Measurements from ENCODE around the gene FRMD6.

FRMD6 gene

DNA sequence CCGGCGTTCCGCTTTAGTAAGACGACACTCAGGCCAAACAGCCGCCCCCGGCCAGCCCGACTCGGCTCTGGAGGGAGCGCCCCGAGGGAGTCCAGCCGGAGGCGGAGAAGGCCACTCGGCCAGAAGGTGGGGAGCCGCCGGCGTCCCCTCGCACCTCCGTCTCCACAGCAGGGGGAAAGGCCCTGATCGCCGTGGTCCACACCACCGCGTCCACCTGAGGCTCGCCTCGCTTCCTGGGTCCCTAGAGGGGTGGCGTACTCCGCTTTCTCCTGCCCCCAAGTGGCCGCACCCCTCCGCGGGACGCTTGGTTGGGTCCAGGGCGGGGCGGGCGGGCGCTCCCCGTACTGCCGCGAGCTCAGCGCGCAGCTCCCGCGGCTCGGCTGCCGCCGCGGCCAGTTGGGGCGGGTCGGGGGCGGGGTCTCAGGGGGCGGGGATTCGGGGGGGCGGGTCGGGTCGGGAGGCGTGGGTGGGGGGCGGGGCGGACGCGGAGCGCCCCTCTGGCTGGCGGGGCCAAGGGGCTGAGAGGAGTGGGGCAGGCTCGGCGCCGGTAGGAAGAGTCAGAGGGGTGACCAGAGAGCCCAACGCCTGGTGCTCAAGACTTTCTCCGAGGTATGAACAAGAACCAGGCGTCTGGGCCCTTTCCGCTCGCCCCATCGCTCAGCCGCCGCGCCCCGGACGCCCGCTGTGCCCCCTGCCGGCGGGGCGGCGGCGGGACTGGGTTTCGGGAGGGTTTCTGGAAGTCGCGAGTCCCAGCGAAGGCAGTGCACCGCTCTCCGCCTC lies at the start of gene FRMD6:
FRMD6 (plus strand) TSS at position 523 of the 780 bp plus-strand sequence. CDS start 37,927 bp downstream, outside the sequence.
- peak; percentile 68 for DNase-seq

DNA sequence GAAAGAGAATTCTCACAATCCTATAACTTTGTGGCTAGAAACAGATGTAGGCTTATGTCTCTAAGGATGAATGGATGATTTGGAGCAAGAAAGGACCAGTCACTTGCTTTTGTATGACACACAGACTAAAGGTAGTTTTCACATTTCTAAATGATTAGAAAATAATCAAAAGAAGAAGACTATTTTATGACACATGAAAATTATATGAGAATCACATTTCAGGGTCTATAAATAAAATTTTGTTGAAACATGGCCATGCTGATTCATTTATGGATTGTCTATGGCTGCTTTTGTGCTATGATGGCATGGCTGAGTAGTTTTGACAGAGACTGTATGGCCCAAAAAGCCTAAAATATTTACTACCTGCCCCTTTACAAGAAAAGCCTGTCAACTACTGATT lies 49.4 kb upstream of the FRMD6 start:
- DNase-seq, result no peak

DNA sequence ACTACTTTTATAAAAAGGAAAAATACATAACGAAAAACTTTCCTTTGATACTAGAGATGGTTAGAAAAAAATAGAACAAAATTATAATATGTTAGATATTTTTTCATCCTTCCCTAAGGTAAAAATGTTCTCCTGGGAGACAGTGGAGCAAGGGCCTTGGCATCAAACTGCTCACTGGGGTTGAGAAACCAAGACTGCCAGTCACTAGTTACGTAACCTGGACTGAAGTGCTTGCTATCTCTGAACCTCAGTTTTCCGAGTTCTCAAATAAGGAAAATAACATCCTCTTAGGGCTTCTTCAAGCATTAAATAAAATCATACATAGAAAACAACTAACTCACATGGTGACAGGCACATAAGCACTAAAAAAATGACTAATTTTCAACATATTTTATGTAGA lies 48.2 kb upstream of the FRMD6 start:
- no peak for DNase-seq

GRCh38 chr14:51604073-51604472 lies 47.6 kb upstream of the FRMD6 start:
- DNase-seq, result no peak

DNA sequence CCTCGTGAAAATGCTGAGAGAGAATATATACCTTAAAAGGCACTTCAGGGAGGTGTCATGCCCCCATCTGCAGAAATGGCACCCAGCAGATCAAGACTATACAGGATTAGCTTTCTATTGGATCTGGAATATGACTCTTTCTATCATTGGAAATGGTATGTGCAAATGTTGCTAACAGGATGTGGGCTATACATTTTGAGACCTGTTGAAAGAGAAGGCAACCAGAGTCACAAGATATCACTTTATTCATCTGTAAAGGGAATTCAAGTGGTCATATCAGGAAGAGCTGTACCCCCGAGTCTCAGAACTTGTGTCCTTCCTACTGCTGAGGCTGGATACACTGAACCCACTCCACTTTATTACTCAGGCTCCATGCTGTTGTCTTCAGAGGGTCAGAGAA lies 46.1 kb upstream of the FRMD6 start:
- DNase-seq, result no peak

DNA sequence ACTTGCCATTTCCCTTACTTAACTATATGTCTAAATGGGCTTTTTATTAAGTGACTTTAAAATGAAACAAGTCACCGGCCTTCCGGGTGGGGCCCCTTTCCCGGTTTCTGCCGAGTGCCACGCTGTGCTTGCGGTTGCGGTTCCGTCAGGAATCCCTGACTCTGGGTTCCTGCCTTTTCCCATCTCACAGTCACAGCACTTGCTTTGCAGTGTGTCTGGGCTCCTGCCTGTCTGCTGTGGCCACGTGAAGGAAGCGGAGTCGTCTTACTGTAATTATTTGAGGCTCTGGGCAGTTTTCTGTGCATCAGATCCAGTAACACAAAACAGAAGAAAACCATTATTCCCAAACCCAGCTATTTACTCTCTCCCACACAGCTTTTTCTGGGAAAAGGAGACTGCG lies 44.0 kb upstream of the FRMD6 start:
- no peak for DNase-seq

DNA sequence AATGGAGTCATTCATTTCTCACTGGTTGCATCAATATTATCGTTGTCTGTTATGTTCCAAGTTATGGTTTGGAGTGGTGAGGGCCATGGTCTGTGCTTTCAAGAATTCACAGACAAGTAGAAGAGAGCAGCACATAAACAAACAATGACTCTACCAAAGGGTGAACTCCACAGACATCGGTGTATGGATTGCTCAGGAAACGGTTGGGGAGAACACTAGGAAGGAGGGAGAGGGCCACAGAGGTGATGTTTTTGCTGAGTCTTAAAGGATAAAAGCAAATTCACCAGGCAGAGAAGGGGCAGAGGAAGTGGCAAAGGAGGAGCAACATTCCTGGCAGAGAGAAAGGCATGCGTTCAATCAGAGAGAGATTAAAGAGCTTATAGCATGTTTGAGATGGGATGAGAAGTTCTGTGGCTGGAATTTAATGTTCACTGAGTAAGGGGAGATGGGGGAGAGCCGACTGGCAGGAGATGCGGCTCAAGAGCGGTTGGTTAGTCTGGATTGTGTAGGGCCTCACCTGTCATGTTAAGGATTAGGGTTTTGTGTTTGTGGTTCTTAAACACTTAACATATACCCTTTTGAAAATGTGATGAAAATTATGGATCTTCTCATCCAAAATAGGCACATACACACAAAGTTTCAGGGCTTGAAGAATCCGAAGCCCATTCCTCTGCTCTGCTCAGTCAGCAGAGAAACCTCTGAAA lies 42.3 kb upstream of the FRMD6 start:
- DNase-seq, result no peak

DNA sequence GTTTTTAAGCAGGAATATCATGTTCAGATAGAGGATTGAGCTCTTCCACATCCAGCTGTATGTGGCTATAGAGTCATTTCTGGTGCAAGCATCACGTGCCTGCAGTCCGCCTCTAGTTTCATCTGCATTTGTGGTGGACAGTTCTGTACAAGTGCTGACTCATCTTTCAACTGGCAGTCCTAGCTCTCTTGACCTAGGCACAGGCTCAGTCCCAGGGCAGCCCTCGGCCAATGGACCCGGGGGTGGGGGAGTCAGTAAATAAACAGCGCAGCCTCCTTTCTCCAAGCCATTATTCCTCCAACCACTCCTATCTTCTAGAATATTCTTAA lies 41.8 kb upstream of the FRMD6 start:
- DNase-seq, result no peak

GRCh38 chr14:51610771-51611170 lies 40.9 kb upstream of the FRMD6 start:
- DNase-seq, result no peak

GRCh38 chr14:51612449-51612848 lies 39.3 kb upstream of the FRMD6 start:
- DNase-seq, result no peak

GRCh38 chr14:51613416-51613815 lies 38.3 kb upstream of the FRMD6 start:
- no peak for DNase-seq

DNA sequence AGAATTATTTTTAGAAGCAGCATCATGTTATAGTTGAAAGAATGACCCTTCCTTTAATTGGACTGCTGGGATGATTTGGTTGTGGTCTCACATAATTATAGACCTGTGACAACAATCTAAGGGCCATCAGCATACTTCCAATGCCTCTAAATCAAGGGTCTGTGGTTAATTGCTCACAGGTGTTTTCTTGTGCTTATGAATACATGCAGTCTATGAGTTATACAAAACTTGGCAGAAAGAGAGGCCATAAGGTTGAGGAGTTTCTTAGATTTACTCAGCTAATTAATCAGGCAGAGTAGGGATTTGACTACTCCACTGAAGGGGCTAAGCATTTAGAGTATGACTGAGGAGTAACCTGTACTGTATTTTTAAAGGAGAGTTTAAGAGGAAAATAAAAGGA lies 37.0 kb upstream of the FRMD6 start:
- no peak for DNase-seq

- DNase-seq, result no peak
Measured at GRCh38 chr14:51616256-51616655, 35.5 kb upstream of the FRMD6 start.

- no peak for DNase-seq
Measured at GRCh38 chr14:51616724-51617409, 34.8 kb upstream of the FRMD6 start.

DNA sequence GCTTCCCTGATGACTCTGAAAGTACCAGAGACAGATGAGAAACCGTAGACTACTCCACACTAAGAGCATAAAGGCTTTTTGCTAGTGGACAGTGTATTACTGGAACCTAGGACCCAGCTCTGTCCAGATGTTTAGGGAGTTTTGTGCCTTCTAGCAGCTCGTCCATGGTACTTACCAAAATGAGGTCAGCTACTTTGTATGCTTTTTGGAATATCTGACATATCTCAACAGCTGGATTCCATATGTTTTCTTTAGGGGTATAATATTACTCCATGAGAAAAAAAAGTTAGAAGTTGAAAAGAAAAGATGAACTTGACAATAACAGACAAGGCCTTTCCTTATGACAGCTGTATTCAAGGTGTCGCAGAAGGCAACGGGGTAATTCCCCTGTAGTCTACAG lies 32.1 kb upstream of the FRMD6 start:
- no peak for DNase-seq

- no peak for DNase-seq
Measured at GRCh38 chr14:51620056-51620455, 31.7 kb upstream of the FRMD6 start.

DNA sequence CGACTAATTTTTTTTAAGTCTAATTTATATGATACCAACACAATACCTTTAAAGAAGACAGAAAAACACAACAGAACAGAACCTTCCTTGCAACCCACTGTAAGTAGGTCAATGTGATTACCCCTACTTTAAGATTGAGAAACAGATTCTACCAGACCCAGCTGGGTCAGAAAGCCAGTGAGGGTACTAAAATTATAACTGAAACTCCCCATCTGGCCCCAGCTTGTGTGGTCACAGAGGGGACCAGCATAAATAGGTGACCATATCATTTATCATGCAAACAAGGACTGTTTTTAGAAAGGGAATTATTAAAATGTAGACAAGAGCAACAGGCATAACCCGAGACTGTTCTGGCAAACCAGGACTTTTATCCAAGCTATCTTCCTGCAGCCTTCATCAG lies 30.1 kb upstream of the FRMD6 start:
- no peak for DNase-seq

- DNase-seq, result no peak
Measured at GRCh38 chr14:51622376-51622775, 29.3 kb upstream of the FRMD6 start.

GRCh38 chr14:51624955-51625569 lies 26.6 kb upstream of the FRMD6 start:
- no peak for DNase-seq

GRCh38 chr14:51626185-51626584 lies 25.5 kb upstream of the FRMD6 start:
- no peak for DNase-seq

GRCh38 chr14:51626788-51627187 lies 24.9 kb upstream of the FRMD6 start:
- no peak for DNase-seq

DNA sequence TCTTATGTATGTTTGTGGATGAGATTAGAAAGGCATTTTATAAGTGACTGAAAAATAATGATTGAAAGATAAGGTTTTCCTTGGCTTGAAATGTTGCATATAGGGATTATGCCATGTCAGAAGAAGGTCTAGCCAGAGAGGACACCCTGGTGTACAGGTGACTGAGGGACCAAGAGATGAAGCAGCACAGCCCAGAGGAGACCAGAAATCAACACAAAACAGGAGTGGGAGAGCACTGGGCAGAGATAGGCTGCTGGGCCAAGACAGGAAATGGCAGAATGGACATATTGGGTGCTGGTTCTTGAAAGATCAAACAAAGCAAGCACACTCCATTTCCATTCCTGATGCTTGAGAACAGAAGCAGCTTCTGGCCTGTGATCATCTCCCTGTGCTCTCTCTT lies 24.4 kb upstream of the FRMD6 start:
- no peak for DNase-seq

DNA sequence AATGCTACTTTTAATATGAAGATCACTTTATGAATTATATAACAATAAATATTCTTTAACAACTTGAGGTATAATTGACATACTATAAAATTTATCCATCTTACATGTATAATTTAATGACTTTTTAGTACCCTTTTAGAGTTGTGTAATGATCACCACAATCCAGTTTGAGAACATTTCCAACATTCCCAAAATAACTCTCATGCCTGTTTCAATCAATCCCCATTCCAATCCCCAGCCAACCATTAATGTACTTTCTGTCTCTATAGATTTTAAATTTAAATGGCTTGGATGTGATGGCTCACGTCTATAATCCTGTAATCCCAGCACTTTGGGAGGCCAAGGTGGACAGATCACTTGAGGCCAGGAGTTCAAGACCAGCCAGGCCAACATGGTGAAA lies 23.5 kb upstream of the FRMD6 start:
- no peak for DNase-seq

- no peak for DNase-seq
Measured at GRCh38 chr14:51630987-51631386, 20.7 kb upstream of the FRMD6 start.
